Measurements from ENCODE around the gene NSG2.

The NSG2 gene

GRCh38 chr5:174149426-174149825, 103.9 kb downstream of the NSG2 start:
- TF ChIP-seq EZH2 (IDR thresholded peaks at IDR 0.05; ENCODE audit: borderline replicate concordance, low read length) (no peak), CTCF (IDR thresholded peaks at IDR 0.05; ENCODE audit: low read length) (no peak)
- no peaks in the 10 kb centered on the region for H3K27me3 ChIP-seq (ENCODE audit: insufficient read depth, low read length)

GRCh38 chr5:174149989-174150388, 104.5 kb downstream of the NSG2 start:
- H3F3A ChIP-seq (ENCODE audit: insufficient read depth, low read length) = no peaks in the 10 kb centered on the region
- TF ChIP-seq CTCF (IDR thresholded peaks at IDR 0.05; ENCODE audit: low read length) (no peak), EZH2 (IDR thresholded peaks at IDR 0.05; ENCODE audit: borderline replicate concordance, low read length) (no peak)
- no peaks in the 10 kb centered on the region for H3K9me3 ChIP-seq (ENCODE audit: low read length)
- no peak overlapping the region for H2AFZ ChIP-seq (ENCODE audit: low read length)
- no peaks in the 10 kb centered on the region for H3K9me2 ChIP-seq (ENCODE audit: low read depth, low read length)
- no peak overlapping the region for H3K4me3 ChIP-seq (ENCODE audit: low read depth, low read length, poor library complexity, severe bottlenecking)
- H3K27ac ChIP-seq (ENCODE audit: low read depth, low read length, poor library complexity, severe bottlenecking) = no peak overlapping the region
- H3K79me2 ChIP-seq (ENCODE audit: insufficient read depth, low read length) = no peaks in the 10 kb centered on the region
- H3K36me3 ChIP-seq (ENCODE audit: insufficient read depth, low read length) = no peaks in the 10 kb centered on the region
- no peak overlapping the region for H3K9ac ChIP-seq (ENCODE audit: low read length)
- H3K27me3 ChIP-seq (ENCODE audit: insufficient read depth, low read length) = no peaks in the 10 kb centered on the region
- H3K4me1 ChIP-seq (ENCODE audit: insufficient read depth, low read length, severe bottlenecking) = no peaks in the 10 kb centered on the region
- no peak overlapping the region for H3K4me2 ChIP-seq (ENCODE audit: low read length)
- no peaks in the 10 kb centered on the region for H4K20me1 ChIP-seq (ENCODE audit: insufficient read depth, low read length)

More at GRCh38 chr5:174149426-174149825, 103.9 kb downstream of the NSG2 start:
- Histone ChIP-seq H3K9me3 (ENCODE audit: low read length) (no peaks in the 10 kb centered on the region), H3K36me3 (ENCODE audit: insufficient read depth, low read length) (no peaks in the 10 kb centered on the region), H4K20me1 (ENCODE audit: insufficient read depth, low read length) (no peaks in the 10 kb centered on the region), H3K79me2 (ENCODE audit: insufficient read depth, low read length) (no peaks in the 10 kb centered on the region), H3K9ac (ENCODE audit: low read length) (no peak overlapping the region), H3K4me1 (ENCODE audit: insufficient read depth, low read length, severe bottlenecking) (no peaks in the 10 kb centered on the region), H2AFZ (ENCODE audit: low read length) (no peak overlapping the region), H3K9me2 (ENCODE audit: low read depth, low read length) (no peaks in the 10 kb centered on the region), H3K4me3 (ENCODE audit: low read depth, low read length, poor library complexity, severe bottlenecking) (no peak overlapping the region), H3K4me2 (ENCODE audit: low read length) (no peak overlapping the region), H3K27ac (ENCODE audit: low read depth, low read length, poor library complexity, severe bottlenecking) (no peak overlapping the region), H3F3A (ENCODE audit: insufficient read depth, low read length) (no peaks in the 10 kb centered on the region)

GRCh38 chr5:174151599-174152181, 106.2 kb downstream of the NSG2 start:
- no peak overlapping the region for H3K4me2 ChIP-seq (ENCODE audit: low read length)
- no peak overlapping the region for H3K27ac ChIP-seq (ENCODE audit: low read depth, low read length, poor library complexity, severe bottlenecking)
- no peak overlapping the region for H3K9ac ChIP-seq (ENCODE audit: low read length)

More at GRCh38 chr5:174151599-174152181, 106.2 kb downstream of the NSG2 start:
- H2AFZ ChIP-seq (ENCODE audit: low read length) = no peak overlapping the region
- H3F3A ChIP-seq (ENCODE audit: insufficient read depth, low read length) = no peaks in the 10 kb centered on the region
- TF ChIP-seq EZH2 (IDR thresholded peaks at IDR 0.05; ENCODE audit: borderline replicate concordance, low read length) (no peak), CTCF (IDR thresholded peaks at IDR 0.05; ENCODE audit: low read length) (no peak)
- H3K9me3 ChIP-seq (ENCODE audit: low read length) = no peaks in the 10 kb centered on the region
- H3K4me3 ChIP-seq (ENCODE audit: low read depth, low read length, poor library complexity, severe bottlenecking) = no peak overlapping the region
- no peaks in the 10 kb centered on the region for H3K36me3 ChIP-seq (ENCODE audit: insufficient read depth, low read length)
- H3K79me2 ChIP-seq (ENCODE audit: insufficient read depth, low read length) = no peaks in the 10 kb centered on the region
- H4K20me1 ChIP-seq (ENCODE audit: insufficient read depth, low read length) = no peaks in the 10 kb centered on the region
- no peaks in the 10 kb centered on the region for H3K9me2 ChIP-seq (ENCODE audit: low read depth, low read length)
- no peaks in the 10 kb centered on the region for H3K4me1 ChIP-seq (ENCODE audit: insufficient read depth, low read length, severe bottlenecking)
- no peaks in the 10 kb centered on the region for H3K27me3 ChIP-seq (ENCODE audit: insufficient read depth, low read length)

Data from OCI-LY1 (cell line).